Measurements from ENCODE around the gene PHACTR1.
"Not testable (repeated sequence)": the region's sequence is repeated elsewhere in the genome, so short reads cannot be mapped to it uniquely, and the experiment has no call there.

The PHACTR1 gene

GRCh38 chr6:12750416-12750815 lies 33.8 kb downstream of the PHACTR1 start:
- no peak for DNase-seq

DNA sequence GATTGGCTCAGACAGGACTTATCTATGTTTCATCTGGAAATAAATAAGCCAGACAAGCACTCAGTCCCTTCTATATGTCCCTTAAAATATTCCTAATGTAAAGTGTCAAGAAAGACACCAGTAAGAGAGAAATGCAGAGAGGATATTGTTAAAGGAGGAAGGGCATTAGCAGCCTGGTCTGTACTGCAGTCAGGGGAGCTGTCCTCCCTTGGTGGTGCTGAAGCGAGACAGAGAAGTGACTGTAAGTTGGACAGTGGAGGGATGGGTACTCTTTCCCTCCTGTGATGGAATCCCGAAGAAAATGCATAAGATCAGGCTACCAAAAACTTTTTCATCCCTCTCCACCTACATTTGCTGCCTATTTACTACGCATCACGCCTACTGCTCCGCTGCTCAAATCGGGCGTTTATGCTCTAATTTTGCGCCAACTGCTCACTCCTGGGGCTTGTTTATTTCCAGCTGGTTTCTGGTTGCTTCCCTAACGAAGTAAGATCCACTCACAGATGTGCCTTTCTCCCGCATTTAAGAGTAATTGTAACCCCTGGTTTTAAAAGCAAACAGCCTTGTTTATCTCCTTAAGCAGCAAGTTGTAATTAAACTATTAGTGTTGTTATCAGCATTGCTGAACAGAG lies 35.2 kb downstream of the PHACTR1 start:
- peak; percentile 19 for DNase-seq

GRCh38 chr6:12753036-12753435 lies 36.5 kb downstream of the PHACTR1 start:
- no peak for DNase-seq

GRCh38 chr6:12760226-12760625 lies 43.7 kb downstream of the PHACTR1 start:
- DNase-seq: no peak

GRCh38 chr6:12760911-12761310 lies 44.3 kb downstream of the PHACTR1 start:
- DNase-seq: no peak

DNA sequence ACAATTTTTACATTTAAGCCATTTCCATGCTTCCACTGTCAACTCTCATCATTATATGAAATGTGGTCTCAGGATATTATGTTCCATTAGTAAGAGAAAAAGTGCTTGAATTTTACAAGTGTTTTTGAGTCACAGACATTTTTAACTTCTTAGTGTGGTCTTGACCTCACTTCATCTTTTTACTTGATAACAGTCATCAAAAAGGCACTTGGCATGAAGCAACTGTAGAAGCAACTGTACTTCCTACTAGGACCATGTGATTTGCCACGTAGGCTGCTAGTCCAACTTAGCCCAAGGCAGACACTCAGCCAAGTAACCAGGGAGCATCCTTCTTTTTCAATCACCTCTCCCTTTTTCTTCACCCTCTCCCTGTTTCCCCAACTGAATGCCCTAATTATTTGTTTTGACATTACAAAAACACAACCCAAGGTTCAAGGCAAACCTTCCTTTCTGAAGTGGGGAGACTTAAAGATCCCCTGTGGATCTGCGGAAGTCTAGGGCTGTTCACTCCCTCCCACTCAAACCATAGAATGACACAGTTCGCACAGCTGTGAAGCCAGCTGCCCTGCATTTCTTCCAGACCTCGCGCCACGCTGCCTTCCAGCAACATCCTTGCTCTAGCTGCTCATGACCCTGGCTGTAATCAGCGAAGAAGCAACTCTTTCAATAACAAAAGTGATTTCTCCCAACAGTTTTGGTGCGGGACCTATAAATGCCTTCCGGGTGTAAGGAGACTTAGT lies 45.0 kb downstream of the PHACTR1 start:
- no peak for DNase-seq

DNA sequence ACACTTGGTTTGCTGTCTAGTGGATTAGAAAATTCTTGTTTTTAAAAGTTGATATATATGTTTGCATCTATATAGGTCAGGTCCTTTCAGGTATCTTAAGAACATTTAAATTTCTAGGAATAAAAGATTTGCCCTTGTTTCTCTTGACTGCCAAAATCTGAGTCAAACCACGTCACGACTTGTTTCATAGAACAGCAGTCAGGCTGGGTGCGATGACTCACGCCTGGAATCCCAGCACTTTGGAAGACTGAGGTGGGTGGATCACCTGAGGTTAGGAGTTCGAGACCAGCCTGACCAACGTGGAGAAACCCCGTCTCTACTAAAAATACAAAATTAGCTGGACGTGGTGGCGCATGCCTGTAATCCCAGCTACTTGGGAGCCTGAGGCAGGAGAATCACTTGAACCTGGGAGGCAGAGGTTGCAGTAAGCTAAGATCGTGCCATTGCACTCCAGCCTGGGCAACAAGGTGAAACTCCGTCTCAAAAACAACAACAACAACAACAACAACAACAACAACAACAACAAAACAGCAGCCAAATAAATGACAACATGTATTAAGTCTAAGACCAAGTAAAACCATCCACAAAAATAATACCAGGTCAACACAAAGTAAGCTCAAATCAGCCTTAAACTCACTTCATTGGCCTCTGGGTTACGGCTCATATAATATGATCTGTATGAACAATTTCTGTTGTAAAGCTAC lies 46.3 kb downstream of the PHACTR1 start:
- DNase-seq: not testable (repeated sequence)

- no peak for DNase-seq
Observed at GRCh38 chr6:12766365-12766764, 49.8 kb downstream of the PHACTR1 start.

- no peak for DNase-seq
Observed at GRCh38 chr6:12767016-12767415, 50.4 kb downstream of the PHACTR1 start.

GRCh38 chr6:12769556-12770256 lies 53.1 kb downstream of the PHACTR1 start:
- DNase-seq: no peak

GRCh38 chr6:12772416-12772815 lies 55.8 kb downstream of the PHACTR1 start:
- no peak for DNase-seq

DNA sequence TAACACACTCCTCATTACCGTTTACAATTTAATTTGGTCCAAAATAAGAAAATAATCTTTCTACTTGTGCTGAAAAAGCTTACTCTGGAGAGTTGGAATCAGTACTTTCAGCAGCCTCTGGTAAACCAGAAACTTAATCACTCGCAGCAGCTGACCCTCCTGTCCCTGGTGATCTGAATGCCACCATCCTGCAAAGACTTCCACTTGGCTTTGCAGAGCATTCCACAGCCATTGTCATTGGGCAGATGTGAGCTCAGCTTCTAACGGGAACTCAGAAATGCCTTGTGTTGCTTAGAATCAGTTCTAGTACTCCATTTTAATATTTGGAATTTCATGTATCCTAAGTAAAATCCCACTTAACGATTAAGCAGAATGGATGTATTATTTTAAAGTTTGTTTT lies 59.7 kb downstream of the PHACTR1 start:
- no peak for DNase-seq

DNA sequence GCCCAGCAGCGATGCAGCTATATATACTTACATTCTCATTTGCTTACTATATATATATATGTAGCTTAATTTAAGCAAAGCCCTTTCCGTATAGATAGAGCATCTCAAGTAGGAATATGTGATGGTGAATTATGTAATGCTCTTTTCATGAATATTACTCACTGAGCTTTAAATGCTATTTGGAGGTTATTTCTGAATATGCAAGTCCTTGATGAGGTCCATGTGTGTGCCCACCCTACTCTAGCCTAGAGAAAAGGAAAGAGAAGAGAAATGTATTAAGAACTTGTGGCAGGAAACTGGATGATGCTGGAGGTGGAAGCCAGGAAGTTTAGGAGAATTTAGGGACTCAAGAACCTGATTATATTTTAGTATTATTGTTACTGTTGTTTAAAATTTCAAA lies 63.2 kb downstream of the PHACTR1 start:
- DNase-seq: no peak

- no peak for DNase-seq
Observed at GRCh38 chr6:12782136-12782535, 65.6 kb downstream of the PHACTR1 start.

GRCh38 chr6:12785301-12785700 lies 68.7 kb downstream of the PHACTR1 start:
- no peak for DNase-seq

GRCh38 chr6:12785921-12786320 lies 69.4 kb downstream of the PHACTR1 start:
- no peak for DNase-seq

DNA sequence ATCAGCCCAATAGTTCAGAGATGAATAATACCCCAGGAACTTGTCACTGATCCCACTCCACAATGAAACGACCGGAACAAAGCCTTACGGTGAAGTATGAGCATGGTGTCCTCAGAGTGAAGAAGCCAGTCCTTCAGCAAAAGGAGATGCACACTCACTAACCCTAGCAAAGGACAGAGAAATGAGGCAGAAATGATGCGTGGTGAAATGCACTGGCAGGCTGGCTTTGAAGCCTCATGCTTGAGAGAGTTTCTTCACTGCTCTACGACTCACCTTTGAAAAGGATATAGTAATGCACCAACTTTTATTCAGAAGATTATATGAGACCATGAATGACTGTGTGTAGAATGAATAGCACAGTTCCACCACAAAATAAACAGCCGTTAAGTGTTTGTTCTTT lies 74.8 kb downstream of the PHACTR1 start:
- DNase-seq: no peak

DNA sequence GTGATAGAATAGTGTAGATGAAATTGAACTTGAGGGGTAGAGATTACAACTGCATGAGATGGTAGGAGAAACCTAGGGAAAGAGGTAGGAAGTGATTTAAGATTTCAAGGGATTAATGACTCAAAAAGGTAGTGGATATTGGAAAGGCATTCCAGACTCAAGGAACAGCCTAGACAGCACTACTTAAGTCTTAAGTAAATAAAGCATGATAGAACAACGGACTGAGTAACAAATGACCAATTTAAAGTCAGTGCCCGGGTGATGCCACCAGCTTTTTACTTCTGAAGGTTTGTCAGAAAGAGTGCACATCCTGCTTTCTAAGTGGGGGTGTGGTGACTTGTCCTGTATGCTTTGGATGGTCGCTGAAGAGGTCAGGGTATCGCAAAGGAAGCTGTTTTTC lies 81.8 kb downstream of the PHACTR1 start:
- DNase-seq: no peak

- no peak for DNase-seq
Observed at GRCh38 chr6:12800120-12800519, 83.6 kb downstream of the PHACTR1 start.

GRCh38 chr6:12801141-12801540 lies 84.6 kb downstream of the PHACTR1 start:
- no peak for DNase-seq

- no peak for DNase-seq
Observed at GRCh38 chr6:12802440-12802839, 85.9 kb downstream of the PHACTR1 start.

GRCh38 chr6:12803486-12803885 lies 86.9 kb downstream of the PHACTR1 start:
- DNase-seq: no peak

GRCh38 chr6:12804952-12805645 lies 88.5 kb downstream of the PHACTR1 start:
- no peak for DNase-seq

Measured in activated naive CD4-positive, alpha-beta T cell treated with Interleukin-2 at 50 U/mL for 16 hours (primary cell).